GM18520 (cell line): Measurements from ENCODE around the gene KCND2.

ENCODE experiments used
- ATAC-seq: cut with Tn5 transposase; IDR thresholded peaks from one replicate; pipeline ENCODE4 v1.9.1; 2021; ENCODE audit not compliant: unreplicated experiment

KCND2 gene

GRCh38 chr7:120307991-120308545 is 35.1 kb downstream of the KCND2 start:
- no peak for ATAC-seq

- no peak for ATAC-seq
Measured at GRCh38 chr7:120311028-120311788, 38.2 kb downstream of the KCND2 start.

GRCh38 chr7:120320218-120320961 is 47.4 kb downstream of the KCND2 start:
- no peak for ATAC-seq

- ATAC-seq, result no peak
Measured at GRCh38 chr7:120327054-120327453, 54.1 kb downstream of the KCND2 start.

GRCh38 chr7:120332433-120332832 is 59.5 kb downstream of the KCND2 start:
- no peak for ATAC-seq

- ATAC-seq, result peak; percentile 91
Measured at GRCh38 chr7:120334475-120334874, 61.5 kb downstream of the KCND2 start.

- ATAC-seq, result no peak
Measured at GRCh38 chr7:120337308-120337907, 64.4 kb downstream of the KCND2 start.

GRCh38 chr7:120344276-120344675 is 71.3 kb downstream of the KCND2 start:
- no peak for ATAC-seq

GRCh38 chr7:120353171-120353570 is 80.2 kb downstream of the KCND2 start:
- ATAC-seq, result no peak

- peak; percentile 99 for ATAC-seq
Measured at GRCh38 chr7:120360918-120361317, 87.9 kb downstream of the KCND2 start.

- no peak for ATAC-seq
Measured at GRCh38 chr7:120363414-120363813, 90.4 kb downstream of the KCND2 start.

- ATAC-seq, result no peak
Measured at GRCh38 chr7:120370954-120371353, 98.0 kb downstream of the KCND2 start.

- ATAC-seq, result no peak
Measured at GRCh38 chr7:120373174-120373573, 100.2 kb downstream of the KCND2 start.

- peak; percentile 29 for ATAC-seq
Measured at GRCh38 chr7:120394595-120394994, 121.6 kb downstream of the KCND2 start.

GRCh38 chr7:120395526-120396019 is 122.6 kb downstream of the KCND2 start:
- ATAC-seq, result peak; percentile 93

- ATAC-seq, result no peak
Measured at GRCh38 chr7:120398284-120399000, 125.5 kb downstream of the KCND2 start.

GRCh38 chr7:120400806-120401455 is 128.0 kb downstream of the KCND2 start:
- ATAC-seq, result no peak

GRCh38 chr7:120402079-120402767 is 129.2 kb downstream of the KCND2 start:
- peak; percentile 48 for ATAC-seq

- no peak for ATAC-seq
Measured at GRCh38 chr7:120402801-120403200, 129.8 kb downstream of the KCND2 start.

GRCh38 chr7:120404042-120404441 is 131.1 kb downstream of the KCND2 start:
- ATAC-seq, result peak; percentile 74
